ENCODE results near the gene FGF9.
A peak's percentile ranks its signal among the peaks of the same experiment; 100 is the strongest.

The FGF9 gene

GRCh38 chr13:21674490-21675009 lies 3.7 kb downstream of the FGF9 start:
- no peak for DNase-seq (ENCODE audit: low read depth)

GRCh38 chr13:21675095-21675991 lies 4.5 kb downstream of the FGF9 start:
- DNase-seq (ENCODE audit: low read depth) = peak; percentile 32

GRCh38 chr13:21676611-21677021 lies 5.7 kb downstream of the FGF9 start:
- DNase-seq (ENCODE audit: low read depth) = no peak

GRCh38 chr13:21677075-21677623 lies 6.3 kb downstream of the FGF9 start:
- DNase-seq (ENCODE audit: low read depth) = no peak

- no peak for DNase-seq (ENCODE audit: low read depth)
Observed at GRCh38 chr13:21683034-21683733, 12.3 kb downstream of the FGF9 start.

- DNase-seq (ENCODE audit: low read depth) = no peak
Observed at GRCh38 chr13:21684576-21684975, 13.7 kb downstream of the FGF9 start.

GRCh38 chr13:21685485-21686064 lies 14.7 kb downstream of the FGF9 start:
- no peak for DNase-seq (ENCODE audit: low read depth)

- no peak for DNase-seq (ENCODE audit: low read depth)
Observed at GRCh38 chr13:21686751-21687391, 16.0 kb downstream of the FGF9 start.

- DNase-seq (ENCODE audit: low read depth) = no peak
Observed at GRCh38 chr13:21688056-21688455, 17.2 kb downstream of the FGF9 start.

GRCh38 chr13:21689097-21689496 lies 18.2 kb downstream of the FGF9 start:
- DNase-seq (ENCODE audit: low read depth) = no peak

GRCh38 chr13:21690955-21691354 lies 20.1 kb downstream of the FGF9 start:
- no peak for DNase-seq (ENCODE audit: low read depth)

- no peak for DNase-seq (ENCODE audit: low read depth)
Observed at GRCh38 chr13:21691500-21691899, 20.6 kb downstream of the FGF9 start.

- DNase-seq (ENCODE audit: low read depth) = no peak
Observed at GRCh38 chr13:21691928-21692327, 21.1 kb downstream of the FGF9 start.

- no peak for DNase-seq (ENCODE audit: low read depth)
Observed at GRCh38 chr13:21694831-21695230, 24.0 kb downstream of the FGF9 start.

GRCh38 chr13:21695546-21695945 lies 24.7 kb downstream of the FGF9 start:
- DNase-seq (ENCODE audit: low read depth) = no peak

- DNase-seq (ENCODE audit: low read depth) = no peak
Observed at GRCh38 chr13:21696865-21697448, 26.1 kb downstream of the FGF9 start.

- DNase-seq (ENCODE audit: low read depth) = no peak
Observed at GRCh38 chr13:21698817-21699679, 28.2 kb downstream of the FGF9 start.

- no peak for DNase-seq (ENCODE audit: low read depth)
Observed at GRCh38 chr13:21701460-21701859, 30.6 kb downstream of the FGF9 start.

GRCh38 chr13:21703846-21704245 lies 33.0 kb downstream of the FGF9 start:
- no peak for DNase-seq (ENCODE audit: low read depth)

GRCh38 chr13:21707586-21707985 lies 36.7 kb downstream of the FGF9 start:
- no peak for DNase-seq (ENCODE audit: low read depth)

- no peak for DNase-seq (ENCODE audit: low read depth)
Observed at GRCh38 chr13:21709697-21710096, 38.8 kb downstream of the FGF9 start.
